DND-41 (cell line): ENCODE results near the gene SEZ6L2.
A peak's percentile ranks its signal among the peaks of the same experiment; 100 is the strongest.

Experiments used
- ATAC-seq: fragments of 200-7000 bp; cut with Tn5 transposase; 3 replicates; pipeline ENCODE4 v1.9.1; 2021; ENCODE audit warnings: low read depth; ENCODE audit not compliant: insufficient read depth
- DNase-seq: peaks from one replicate; pipeline ENCODE4 v3.0.0-alpha.2; 2020
- H2AFZ ChIP-seq: 2 replicates; pipeline ENCODE4 v1.6.0; 2012; ENCODE audit warnings: low read depth, low read length
- H3K27ac ChIP-seq: 2 replicates; pipeline ENCODE4 v1.5.1; 2012; ENCODE audit warnings: low read length, inconsistent platforms
- H3K27me3 ChIP-seq: fragments of 200-600 bp; sonication (generic); 2 replicates; pipeline ENCODE4 v1.6.0; 2012; ENCODE audit warnings: low read length, mild to moderate bottlenecking, inconsistent platforms; ENCODE audit not compliant: insufficient read depth, poor library complexity
- H3K36me3 ChIP-seq: 2 replicates; pipeline ENCODE4 v1.5.1; 2012; ENCODE audit warnings: low read length, inconsistent platforms; ENCODE audit not compliant: insufficient read depth
- H3K4me1 ChIP-seq: 2 replicates; pipeline ENCODE4 v1.5.1; 2012; ENCODE audit warnings: mild to moderate bottlenecking, low read length; ENCODE audit not compliant: insufficient read depth
- H3K4me2 ChIP-seq: 2 replicates; pipeline ENCODE4 v1.6.0; 2012; ENCODE audit warnings: mild to moderate bottlenecking, moderate library complexity, low read length, inconsistent platforms; ENCODE audit not compliant: insufficient read depth
- H3K4me3 ChIP-seq, 2 experiments: fragments of 200-600 bp in 1 of 2; shearing (Covaris generic) in 1 of 2; 2 replicates each; pipeline ENCODE4 v1.5.1; 2012 to 2016; ENCODE audit warnings: inconsistent platforms in 2 of 2, low read length in 2 of 2, mild to moderate bottlenecking in 2 of 2, low read depth in 1 of 2, moderate library complexity in 1 of 2
- H3K79me2 ChIP-seq: 2 replicates; pipeline ENCODE4 v1.6.0; 2012; ENCODE audit warnings: low read length, inconsistent platforms; ENCODE audit not compliant: insufficient read depth
- H3K9ac ChIP-seq: 2 replicates; pipeline ENCODE4 v1.6.0; 2012; ENCODE audit warnings: low read depth, mild to moderate bottlenecking, inconsistent platforms, low read length, moderate library complexity
- H3K9me3 ChIP-seq: 2 replicates; pipeline ENCODE4 v1.5.1; 2012; ENCODE audit warnings: low read length, moderate library complexity, mild to moderate bottlenecking, inconsistent platforms; ENCODE audit not compliant: insufficient read depth, severe bottlenecking
- H4K20me1 ChIP-seq: 2 replicates; pipeline ENCODE4 v1.6.0; 2012; ENCODE audit warnings: low read length; ENCODE audit not compliant: insufficient read depth
- EZH2 ChIP-seq: IDR thresholded peaks from 3 replicates; pipeline ENCODE4 v1.6.1; 2012; ENCODE audit warnings: borderline replicate concordance, low read depth, mild to moderate bottlenecking, moderate library complexity, low read length, inconsistent platforms; ENCODE audit not compliant: severe bottlenecking
- TF ChIP-seq, protein P1 (sequence below): IDR thresholded peaks from 2 replicates; pipeline ENCODE4 v1.5.1; 2012; ENCODE audit warnings: borderline replicate concordance, low read length, moderate library complexity, mild to moderate bottlenecking; ENCODE audit not compliant: poor library complexity, severe bottlenecking; ENCODE audit errors: extremely low read depth

SEZ6L2 gene

DNA sequence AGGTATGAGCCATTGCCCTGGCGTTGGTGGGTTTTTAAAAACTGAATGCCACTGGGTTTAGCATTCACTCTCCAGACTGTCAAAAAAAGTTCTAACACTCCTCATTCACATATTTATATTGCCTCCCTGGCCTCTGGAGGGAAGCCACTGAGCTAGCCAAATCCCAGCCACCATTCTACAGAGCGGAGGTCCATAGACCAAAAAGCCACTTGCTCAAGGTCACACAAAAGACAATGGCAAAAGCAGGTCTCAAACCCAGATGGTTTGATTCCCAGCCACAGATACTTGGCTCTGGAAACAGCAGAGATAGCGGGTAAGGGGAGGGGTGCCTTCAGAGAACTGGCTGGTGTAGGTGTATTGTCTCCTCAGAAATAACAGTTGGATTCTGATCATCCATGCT, 18.3 kb downstream of the SEZ6L2 start:
- Histone ChIP-seq H3K27ac (no peak overlapping the region), H3K4me3 (no peak overlapping the region), H2AFZ (no peak overlapping the region), H3K36me3 (no peaks in the 10 kb centered on the region), H4K20me1 (no peaks in the 10 kb centered on the region; the same call in 1 of the 2 replicates), H3K9ac (no peak overlapping the region), H3K79me2 (no peaks in the 10 kb centered on the region), H3K4me2 (no peak overlapping the region), H3K27me3 (no peaks in the 10 kb centered on the region), H3K9me3 (no peaks in the 10 kb centered on the region), H3K4me1 (no peaks in the 10 kb centered on the region)
- no peak for TF ChIP-seq EZH2
- TF ChIP-seq, protein P1, sequence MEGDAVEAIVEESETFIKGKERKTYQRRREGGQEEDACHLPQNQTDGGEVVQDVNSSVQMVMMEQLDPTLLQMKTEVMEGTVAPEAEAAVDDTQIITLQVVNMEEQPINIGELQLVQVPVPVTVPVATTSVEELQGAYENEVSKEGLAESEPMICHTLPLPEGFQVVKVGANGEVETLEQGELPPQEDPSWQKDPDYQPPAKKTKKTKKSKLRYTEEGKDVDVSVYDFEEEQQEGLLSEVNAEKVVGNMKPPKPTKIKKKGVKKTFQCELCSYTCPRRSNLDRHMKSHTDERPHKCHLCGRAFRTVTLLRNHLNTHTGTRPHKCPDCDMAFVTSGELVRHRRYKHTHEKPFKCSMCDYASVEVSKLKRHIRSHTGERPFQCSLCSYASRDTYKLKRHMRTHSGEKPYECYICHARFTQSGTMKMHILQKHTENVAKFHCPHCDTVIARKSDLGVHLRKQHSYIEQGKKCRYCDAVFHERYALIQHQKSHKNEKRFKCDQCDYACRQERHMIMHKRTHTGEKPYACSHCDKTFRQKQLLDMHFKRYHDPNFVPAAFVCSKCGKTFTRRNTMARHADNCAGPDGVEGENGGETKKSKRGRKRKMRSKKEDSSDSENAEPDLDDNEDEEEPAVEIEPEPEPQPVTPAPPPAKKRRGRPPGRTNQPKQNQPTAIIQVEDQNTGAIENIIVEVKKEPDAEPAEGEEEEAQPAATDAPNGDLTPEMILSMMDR: no peak
- ATAC-seq (no peak), DNase-seq (no peak)

DNA sequence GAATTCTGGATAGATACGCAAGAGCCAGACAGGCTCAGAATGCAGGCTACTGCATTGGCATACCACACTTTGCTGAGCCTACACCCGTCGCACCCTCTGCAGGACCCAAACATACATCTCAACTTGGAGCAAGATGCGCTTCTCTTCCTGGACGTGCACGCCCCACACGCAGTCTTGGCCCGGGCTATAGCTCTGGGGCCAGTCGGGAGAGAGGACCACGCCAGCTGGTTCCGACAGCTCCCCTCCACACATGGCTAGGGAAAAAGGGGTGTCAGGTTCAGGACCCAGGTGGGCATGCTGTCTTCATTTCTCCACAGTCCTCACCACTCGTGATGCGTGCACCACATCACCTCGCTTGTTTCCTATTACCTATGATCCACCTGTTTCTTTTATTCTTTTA, 21.2 kb downstream of the SEZ6L2 start:
- Histone ChIP-seq H3K9me3 (no peaks in the 10 kb centered on the region), H3K27me3 (no peaks in the 10 kb centered on the region), H3K4me2 (no peak overlapping the region)

DNA sequence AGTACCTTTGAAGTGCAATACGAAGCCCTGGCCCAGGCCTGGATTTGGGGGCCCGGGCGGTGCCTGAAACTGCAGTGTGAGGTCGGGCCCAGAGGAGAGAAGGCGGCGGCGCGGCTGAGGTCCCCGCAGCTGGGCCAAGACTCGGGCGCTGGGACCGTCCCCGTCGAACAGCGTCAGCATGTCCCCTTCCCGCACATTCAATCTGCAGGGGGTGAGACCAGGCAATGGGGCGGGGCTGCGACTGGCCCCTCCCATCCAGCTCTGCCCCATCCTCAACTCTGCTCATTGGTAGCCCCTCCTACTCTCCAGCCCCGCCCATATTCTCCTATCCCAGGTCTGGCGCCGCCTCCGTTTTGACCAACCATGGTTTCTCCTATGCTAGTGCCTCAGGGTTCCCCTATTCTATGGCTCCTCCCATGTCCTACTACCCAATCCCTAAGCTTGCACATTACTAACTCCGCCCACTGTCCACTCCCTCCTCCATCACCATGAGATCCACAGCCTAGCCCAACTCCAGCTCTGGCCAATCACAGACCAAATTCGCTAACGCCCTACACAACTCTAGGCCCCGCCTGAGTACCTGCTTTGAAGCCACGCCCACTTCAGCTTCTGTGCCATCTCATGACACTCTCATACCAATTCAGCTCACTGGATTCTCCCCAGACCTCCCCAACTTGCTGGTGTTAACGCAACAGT, 21.9 kb downstream of the SEZ6L2 start:
- no peak overlapping the region for H3K4me3 ChIP-seq
- no peak overlapping the region for H3K9ac ChIP-seq
- no peak overlapping the region for H3K27ac ChIP-seq
- no peaks in the 10 kb centered on the region; the same call in 1 of the 2 replicates for H4K20me1 ChIP-seq
- no peaks in the 10 kb centered on the region for H3K4me1 ChIP-seq
- no peaks in the 10 kb centered on the region for H3K36me3 ChIP-seq
- H3K79me2 ChIP-seq: no peaks in the 10 kb centered on the region
- H3K4me2 ChIP-seq: no peak overlapping the region
- ATAC-seq (peak; percentile 61; the same call in 2 of the 3 replicates), DNase-seq (peak; percentile 29)
- no peaks in the 10 kb centered on the region for H3K27me3 ChIP-seq
- H2AFZ ChIP-seq: no peak overlapping the region
- no peaks in the 10 kb centered on the region for H3K9me3 ChIP-seq
- TF ChIP-seq, protein P1: no peak
- TF ChIP-seq EZH2: no peak

More for the DNA sequence above, 21.2 kb downstream of the SEZ6L2 start:
- Histone ChIP-seq H2AFZ (no peak overlapping the region), H3K9ac (no peak overlapping the region), H4K20me1 (no peaks in the 10 kb centered on the region; the same call in 1 of the 2 replicates), H3K36me3 (no peaks in the 10 kb centered on the region), H3K4me3 (no peak overlapping the region), H3K27ac (no peak overlapping the region), H3K79me2 (no peaks in the 10 kb centered on the region), H3K4me1 (no peaks in the 10 kb centered on the region)
- ATAC-seq (no peak), DNase-seq (no peak)
- TF ChIP-seq EZH2: no peak
- TF ChIP-seq, protein P1: no peak
